Measurements from ENCODE around the gene RNPEPL1.
"Not testable (repeated sequence)": the region's sequence is repeated elsewhere in the genome, so short reads cannot be mapped to it uniquely, and the experiment has no call there.

DNA sequence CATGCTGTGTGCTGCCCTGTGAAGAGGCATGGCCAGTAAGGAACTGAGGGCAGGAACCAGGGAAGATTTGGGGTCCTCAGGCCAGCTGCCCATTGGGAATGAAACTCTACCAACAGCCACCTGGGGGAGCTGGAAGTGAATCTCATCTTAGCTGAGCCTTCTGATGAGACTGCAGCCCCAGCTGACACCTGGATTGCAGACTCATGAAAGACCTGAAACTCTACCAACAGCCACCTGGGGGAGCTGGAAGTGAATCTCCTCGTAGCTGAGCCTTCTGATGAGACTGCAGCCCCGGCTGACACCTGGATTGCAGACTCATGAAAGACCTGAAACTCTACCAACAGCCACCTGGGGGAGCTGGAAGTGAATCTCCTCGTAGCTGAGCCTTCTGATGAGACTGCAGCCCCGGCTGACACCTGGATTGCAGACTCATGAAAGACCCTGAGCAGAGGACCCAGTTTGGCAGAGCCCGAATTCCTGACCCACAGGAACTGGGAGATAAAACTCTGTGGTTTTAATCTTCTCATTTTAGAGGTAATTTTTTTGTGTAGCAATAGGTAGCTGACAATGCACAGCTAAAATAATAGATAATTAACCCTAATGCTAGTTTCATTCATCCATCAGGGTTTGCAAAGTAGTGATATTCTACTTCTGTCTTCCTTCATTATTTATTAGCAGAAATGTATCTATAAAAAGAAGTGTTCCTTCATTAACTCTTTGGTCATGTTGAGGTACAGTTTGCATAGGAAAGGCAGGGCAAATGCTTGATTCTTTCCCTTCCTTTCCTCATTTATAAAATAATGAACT is 48.8 kb downstream of the RNPEPL1 start:
- TF ChIP-seq, protein P1, sequence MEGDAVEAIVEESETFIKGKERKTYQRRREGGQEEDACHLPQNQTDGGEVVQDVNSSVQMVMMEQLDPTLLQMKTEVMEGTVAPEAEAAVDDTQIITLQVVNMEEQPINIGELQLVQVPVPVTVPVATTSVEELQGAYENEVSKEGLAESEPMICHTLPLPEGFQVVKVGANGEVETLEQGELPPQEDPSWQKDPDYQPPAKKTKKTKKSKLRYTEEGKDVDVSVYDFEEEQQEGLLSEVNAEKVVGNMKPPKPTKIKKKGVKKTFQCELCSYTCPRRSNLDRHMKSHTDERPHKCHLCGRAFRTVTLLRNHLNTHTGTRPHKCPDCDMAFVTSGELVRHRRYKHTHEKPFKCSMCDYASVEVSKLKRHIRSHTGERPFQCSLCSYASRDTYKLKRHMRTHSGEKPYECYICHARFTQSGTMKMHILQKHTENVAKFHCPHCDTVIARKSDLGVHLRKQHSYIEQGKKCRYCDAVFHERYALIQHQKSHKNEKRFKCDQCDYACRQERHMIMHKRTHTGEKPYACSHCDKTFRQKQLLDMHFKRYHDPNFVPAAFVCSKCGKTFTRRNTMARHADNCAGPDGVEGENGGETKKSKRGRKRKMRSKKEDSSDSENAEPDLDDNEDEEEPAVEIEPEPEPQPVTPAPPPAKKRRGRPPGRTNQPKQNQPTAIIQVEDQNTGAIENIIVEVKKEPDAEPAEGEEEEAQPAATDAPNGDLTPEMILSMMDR (IDR thresholded peaks at IDR 0.05 in 4 of 5, conservative IDR thresholded peaks at IDR 0.05 in 1 of 5), result not testable (repeated sequence)
- not testable (repeated sequence) for TF ChIP-seq POLR2A (IDR thresholded peaks at IDR 0.05)

All from gastrocnemius medialis (tissue), 4 donors.